Liver (tissue), 9 donors: ENCODE results near the gene MKNK2. TPM values are rescaled to one million over a fixed set of nuclear protein-coding genes. Genes with fewer than 3 reads are reported as not detected.

Experiments used
- DNase-seq: peaks from one replicate; pipeline ENCODE4 v3.0.0-alpha.2; 2017; ENCODE audit warnings: low spot score
- H3K27ac ChIP-seq, 2 donors: one replicate each; pipeline ENCODE4 v1.7.0; 2013; ENCODE audit warnings: inconsistent platforms in 2 of 2, low read length in 2 of 2, control low read depth in 1 of 2, low read depth in 1 of 2, mild to moderate bottlenecking in 1 of 2
- H3K27me3 ChIP-seq, 4 donors: one replicate each; pipeline versions ENCODE4 v1.6.1 to v1.7.0; 2013; ENCODE audit warnings: low read length in 3 of 4, inconsistent platforms in 1 of 4, mild to moderate bottlenecking in 1 of 4, moderate library complexity in 1 of 4; ENCODE audit not compliant: control insufficient read depth in 4 of 4, insufficient read depth in 4 of 4
- H3K36me3 ChIP-seq, 4 donors: one replicate each; pipeline versions ENCODE4 v1.6.1 to v1.7.0; 2013; ENCODE audit warnings: low read length in 3 of 4, mild to moderate bottlenecking in 3 of 4, low read depth in 1 of 4, moderate library complexity in 1 of 4; ENCODE audit not compliant: control insufficient read depth in 4 of 4, insufficient read depth in 3 of 4
- H3K4me1 ChIP-seq, 4 donors: one replicate each; pipeline versions ENCODE4 v1.6.1 to v1.7.0; 2013; ENCODE audit warnings: low read length in 3 of 4, mild to moderate bottlenecking in 3 of 4, moderate library complexity in 1 of 4; ENCODE audit not compliant: control insufficient read depth in 4 of 4, insufficient read depth in 4 of 4
- H3K4me3 ChIP-seq, 3 donors: one replicate each; pipeline versions ENCODE4 v1.6.1 to v1.7.0; 2013; ENCODE audit warnings: low read length in 3 of 3, control low read depth in 1 of 3, low read depth in 1 of 3, mild to moderate bottlenecking in 1 of 3
- H3K9ac ChIP-seq, 2 donors: one replicate each; pipeline ENCODE4 v1.7.0; 2013; ENCODE audit warnings: low read length in 2 of 2, mild to moderate bottlenecking in 2 of 2, moderate library complexity in 2 of 2, control low read depth in 1 of 2, low read depth in 1 of 2
- H3K9me3 ChIP-seq, 4 donors: one replicate each; pipeline versions ENCODE4 v1.6.1 to v1.7.0; 2013; ENCODE audit warnings: low read length in 3 of 4; ENCODE audit not compliant: control insufficient read depth in 4 of 4
- ATF3 ChIP-seq: IDR thresholded peaks from 2 replicates; pipeline ENCODE4 v1.6.1; 2016; ENCODE audit warnings: antibody characterized with exemption
- EGR1 ChIP-seq, 2 donors: IDR thresholded peaks; 2 replicates each; pipeline ENCODE4 v1.6.1; 2016 to 2018; ENCODE audit warnings: antibody characterized with exemption in 2 of 2, low read depth in 2 of 2
- FOXA1 ChIP-seq: IDR thresholded peaks from 2 replicates; pipeline ENCODE4 v1.6.1; 2016; ENCODE audit warnings: antibody characterized with exemption
- GABPA ChIP-seq, 2 donors: IDR thresholded peaks in 1 of 2; conservative IDR thresholded peaks in 1 of 2; 2 replicates each; pipeline ENCODE4 v1.6.1; 2016; ENCODE audit warnings: antibody characterized with exemption in 2 of 2, mild to moderate bottlenecking in 1 of 2, moderate library complexity in 1 of 2
- HNF4A ChIP-seq, 2 donors: conservative IDR thresholded peaks; 2 replicates each; pipeline ENCODE4 v1.6.1; 2016; ENCODE audit warnings: antibody characterized with exemption in 2 of 2, mild to moderate bottlenecking in 2 of 2
- NR2F2 ChIP-seq: IDR thresholded peaks from 2 replicates; pipeline ENCODE4 v1.6.1; 2016; ENCODE audit warnings: antibody characterized with exemption
- REST ChIP-seq: IDR thresholded peaks from 2 replicates; pipeline ENCODE4 v1.6.1; 2016; ENCODE audit warnings: antibody characterized with exemption, mild to moderate bottlenecking
- RXRA ChIP-seq, 2 donors: IDR thresholded peaks; 2 replicates each; pipeline ENCODE4 v1.6.1; 2017 to 2018; ENCODE audit warnings: antibody characterized with exemption in 2 of 2, mild to moderate bottlenecking in 1 of 2
- SP1 ChIP-seq: IDR thresholded peaks from 2 replicates; pipeline ENCODE4 v1.6.1; 2018; ENCODE audit warnings: antibody characterized with exemption, mild to moderate bottlenecking
- TAF1 ChIP-seq: conservative IDR thresholded peaks from 2 replicates; pipeline ENCODE4 v1.6.1; 2016; ENCODE audit warnings: antibody characterized with exemption, mild to moderate bottlenecking
- YY1 ChIP-seq: IDR thresholded peaks from 2 replicates; pipeline ENCODE4 v1.6.1; 2016; ENCODE audit warnings: antibody characterized with exemption, mild to moderate bottlenecking
- WGBS: extraction: QIAGEN DNeasy Blood & Tissue Kit; methylation state at CpG from one replicate; pipeline ENCODE4 v1.1.7; 2013; 5-methylcytosine and 5-hydroxymethylcytosine counted together
- polyA plus RNA-seq, 2 donors: library from polyadenylated mRNA; stranded (reverse) in 1 of 2; unstranded in 1 of 2; fragments of 200-250 nt in 1 of 2; fragments of >200 nt in 1 of 2; fragmentation: Nextera tagmentation in 1 of 2; extraction: Ambion mirVana in 1 of 2; gene quantifications; one replicate each; pipeline versions ENCODE4 v1.2.1 to v1.2.3, GENCODE V29; 2013 to 2015
- total RNA-seq, 2 donors: library from RNA; depleted of rRNA; stranded (reverse); fragments of >200 nt; gene quantifications; one replicate each; pipeline ENCODE4 v1.2.3, GENCODE V29; 2014
- TF ChIP-seq, protein P1 (sequence below): IDR thresholded peaks from 2 replicates; pipeline ENCODE4 v1.6.1; 2016; ENCODE audit warnings: antibody characterized with exemption
- TF ChIP-seq, protein P2 (sequence below): fragments of 150-350 bp; IDR thresholded peaks from 2 replicates; pipeline ENCODE4 v1.5.1; 2017; ENCODE audit warnings: improper control_type of control experiment, low read depth, low read length; ENCODE audit not compliant: missing input control
- TF ChIP-seq, protein P3 (sequence below): IDR thresholded peaks from 2 replicates; pipeline ENCODE4 v1.6.1; 2016; ENCODE audit warnings: antibody characterized with exemption
- donor health status: healthy.
- donor health status: healthy.
- donor health status: healthy.
- donor health status: healthy.
- donor health status: healthy.

MKNK2 gene
- total and polyA plus RNA-seq, 4 donors: 24.7 to 105 (median 46.4) TPM

DNA sequence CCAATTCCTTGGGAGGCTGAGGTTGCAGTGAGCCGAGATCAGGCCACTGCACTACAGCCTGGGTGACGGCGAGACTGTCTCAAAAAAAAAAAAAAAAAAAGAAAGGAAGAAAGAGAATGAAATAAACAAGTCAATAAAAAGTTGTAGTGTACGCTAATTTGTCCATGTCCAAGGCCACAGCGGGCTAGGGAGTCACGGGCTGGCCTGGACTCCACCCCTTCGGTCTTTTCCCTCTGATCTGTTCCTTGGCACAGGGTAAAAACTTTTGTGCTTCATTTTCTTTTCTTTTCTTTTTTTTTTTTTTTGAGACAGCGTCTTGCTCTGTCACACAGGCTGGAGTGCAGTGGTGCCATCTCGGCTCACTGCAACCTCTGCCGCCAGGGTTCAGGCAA lies 19.4 kb upstream of the MKNK2 start:
- peak in 1 of 2 donors; percentile 5 for TF ChIP-seq HNF4A (conservative IDR thresholded peaks at IDR 0.05)
- TF ChIP-seq, protein P1, sequence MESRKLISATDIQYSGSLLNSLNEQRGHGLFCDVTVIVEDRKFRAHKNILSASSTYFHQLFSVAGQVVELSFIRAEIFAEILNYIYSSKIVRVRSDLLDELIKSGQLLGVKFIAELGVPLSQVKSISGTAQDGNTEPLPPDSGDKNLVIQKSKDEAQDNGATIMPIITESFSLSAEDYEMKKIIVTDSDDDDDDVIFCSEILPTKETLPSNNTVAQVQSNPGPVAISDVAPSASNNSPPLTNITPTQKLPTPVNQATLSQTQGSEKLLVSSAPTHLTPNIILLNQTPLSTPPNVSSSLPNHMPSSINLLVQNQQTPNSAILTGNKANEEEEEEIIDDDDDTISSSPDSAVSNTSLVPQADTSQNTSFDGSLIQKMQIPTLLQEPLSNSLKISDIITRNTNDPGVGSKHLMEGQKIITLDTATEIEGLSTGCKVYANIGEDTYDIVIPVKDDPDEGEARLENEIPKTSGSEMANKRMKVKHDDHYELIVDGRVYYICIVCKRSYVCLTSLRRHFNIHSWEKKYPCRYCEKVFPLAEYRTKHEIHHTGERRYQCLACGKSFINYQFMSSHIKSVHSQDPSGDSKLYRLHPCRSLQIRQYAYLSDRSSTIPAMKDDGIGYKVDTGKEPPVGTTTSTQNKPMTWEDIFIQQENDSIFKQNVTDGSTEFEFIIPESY: no peak
- TF ChIP-seq, protein P2, sequence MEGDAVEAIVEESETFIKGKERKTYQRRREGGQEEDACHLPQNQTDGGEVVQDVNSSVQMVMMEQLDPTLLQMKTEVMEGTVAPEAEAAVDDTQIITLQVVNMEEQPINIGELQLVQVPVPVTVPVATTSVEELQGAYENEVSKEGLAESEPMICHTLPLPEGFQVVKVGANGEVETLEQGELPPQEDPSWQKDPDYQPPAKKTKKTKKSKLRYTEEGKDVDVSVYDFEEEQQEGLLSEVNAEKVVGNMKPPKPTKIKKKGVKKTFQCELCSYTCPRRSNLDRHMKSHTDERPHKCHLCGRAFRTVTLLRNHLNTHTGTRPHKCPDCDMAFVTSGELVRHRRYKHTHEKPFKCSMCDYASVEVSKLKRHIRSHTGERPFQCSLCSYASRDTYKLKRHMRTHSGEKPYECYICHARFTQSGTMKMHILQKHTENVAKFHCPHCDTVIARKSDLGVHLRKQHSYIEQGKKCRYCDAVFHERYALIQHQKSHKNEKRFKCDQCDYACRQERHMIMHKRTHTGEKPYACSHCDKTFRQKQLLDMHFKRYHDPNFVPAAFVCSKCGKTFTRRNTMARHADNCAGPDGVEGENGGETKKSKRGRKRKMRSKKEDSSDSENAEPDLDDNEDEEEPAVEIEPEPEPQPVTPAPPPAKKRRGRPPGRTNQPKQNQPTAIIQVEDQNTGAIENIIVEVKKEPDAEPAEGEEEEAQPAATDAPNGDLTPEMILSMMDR: no peak
- H3K4me3 ChIP-seq: no peak overlapping the region
- no peaks in the 10 kb centered on the region for H3K9me3 ChIP-seq
- H3K9ac ChIP-seq: no peak overlapping the region
- WGBS: 65% methylated on average over 10 of the region's 10 CpGs
- H3K27me3 ChIP-seq: no peaks in the 10 kb centered on the region
- peaks cover 0 to 7% (median 0%) of the 10 kb centered on the region in 4 donors for H3K4me1 ChIP-seq
- no peak overlapping the region for H3K27ac ChIP-seq
- no peak for DNase-seq
- H3K36me3 ChIP-seq: peaks cover 5 to 30% (median 13%) of the 10 kb centered on the region in 4 donors

GRCh38 chr19:2064788-2065524 lies 13.9 kb upstream of the MKNK2 start:
- Histone ChIP-seq H3K27me3 (no peaks in the 10 kb centered on the region), H3K27ac (no peak overlapping the region), H3K9ac (no peak overlapping the region), H3K4me3 (no peak overlapping the region), H3K4me1 (peaks cover 3 to 25% (median 16%) of the 10 kb centered on the region in 4 donors), H3K9me3 (no peaks in the 10 kb centered on the region), H3K36me3 (no peaks in the 10 kb centered on the region)
- 81% methylated on average over 38 of the region's 38 CpGs for WGBS
- TF ChIP-seq REST (no peak), RXRA (IDR thresholded peaks at IDR 0.05) (no peak), SP1 (peak; percentile 36), YY1 (no peak), NR2F2 (peak; percentile 22), GABPA (IDR thresholded peaks at IDR 0.05 in 1 of 2, conservative IDR thresholded peaks at IDR 0.05 in 1 of 2) (no peak), HNF4A (conservative IDR thresholded peaks at IDR 0.05) (no peak), ATF3 (no peak), EGR1 (IDR thresholded peaks at IDR 0.05; ENCODE audit: low read depth in 2 of 2) (no peak), FOXA1 (no peak), TAF1 (no peak)
- TF ChIP-seq, protein P2: no peak
- TF ChIP-seq, protein P1: no peak
- TF ChIP-seq, protein P3, sequence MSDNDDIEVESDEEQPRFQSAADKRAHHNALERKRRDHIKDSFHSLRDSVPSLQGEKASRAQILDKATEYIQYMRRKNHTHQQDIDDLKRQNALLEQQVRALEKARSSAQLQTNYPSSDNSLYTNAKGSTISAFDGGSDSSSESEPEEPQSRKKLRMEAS: no peak
- no peak for DNase-seq
